ENCODE measurements around the gene ONECUT1. TPM values are rescaled to one million over a fixed set of nuclear protein-coding genes. Genes with fewer than 3 reads are reported as not detected.
"Not testable (repeated sequence)": the region's sequence is repeated elsewhere in the genome, so short reads cannot be mapped to it uniquely, and the experiment has no call there.

The ONECUT1 gene
- total RNA-seq (under 1 TPM in 1 of 4 donors, not detected in 3; 0.36 TPM), polyA plus RNA-seq (not detected)

- DNase-seq: no peak
- H3K4me3 ChIP-seq: peak within 1 kb of the TSS; percentile 23 to 59 (median 50)
- no peak within 1 kb of the TSS for H3K27ac ChIP-seq
- peaks cover 59 to 93% (median 76%) of the 10 kb centered on the region in 3 donors for H3K27me3 ChIP-seq
- intact Hi-C loops (cut with DNase I): no loop called here
- no peaks in the 10 kb centered on the region for H3K36me3 ChIP-seq
- WGBS, 2 donors: 1% methylated on average over 64 of the region's 64 CpGs
- no peak for TF ChIP-seq EP300 (IDR thresholded peaks at IDR 0.05)
- no peak for TF ChIP-seq POLR2A (IDR thresholded peaks at IDR 0.05)
- TF ChIP-seq POLR2AphosphoS5 (IDR thresholded peaks at IDR 0.05): no peak
- TF ChIP-seq CTCF (IDR thresholded peaks at IDR 0.05): no peak
- H3K9me3 ChIP-seq: peaks cover 0 to 4% (median 0%) of the 10 kb centered on the region in 4 donors
- peaks cover 0 to 52% (median 48%) of the 10 kb centered on the region in 4 donors for H3K4me1 ChIP-seq
Observed at GRCh38 chr15:52790169-52790708, at the start of gene ONECUT1. Gene ONECUT1, minus strand, starts transcription at chr15:52790336. Its CDS starts 452 bp downstream, at chr15:52789884.

GRCh38 chr15:52834379-52834778, 44.2 kb upstream of the ONECUT1 start:
- intact Hi-C loops (cut with DNase I): no loop called here

GRCh38 chr15:52824169-52824942, 34.2 kb upstream of the ONECUT1 start:
- H3K4me1 ChIP-seq; H3K9me3 ChIP-seq; intact Hi-C loops (cut with DNase I); H3K4me3 ChIP-seq; DNase-seq; H3K27ac ChIP-seq; H3K36me3 ChIP-seq: not testable (repeated sequence)
- peaks cover 0 to 15% (median 0%) of the 10 kb centered on the region in 3 donors for H3K27me3 ChIP-seq
- WGBS, 2 donors: 69 to 80% methylated on average over 14 of the region's 14 CpGs

More at GRCh38 chr15:52834379-52834778, 44.2 kb upstream of the ONECUT1 start:
- no peaks in the 10 kb centered on the region for H3K27me3 ChIP-seq
- WGBS, 2 donors: 62 to 71% methylated on average over 3 of the region's 3 CpGs
- no peak overlapping the region for H3K4me3 ChIP-seq
- H3K27ac ChIP-seq: no peak overlapping the region
- no peaks in the 10 kb centered on the region for H3K9me3 ChIP-seq
- DNase-seq: no peak
- H3K36me3 ChIP-seq: no peaks in the 10 kb centered on the region
- no peak for TF ChIP-seq EP300 (IDR thresholded peaks at IDR 0.05)
- no peak for TF ChIP-seq CTCF (IDR thresholded peaks at IDR 0.05)
- TF ChIP-seq POLR2A (IDR thresholded peaks at IDR 0.05): no peak
- no peak for TF ChIP-seq POLR2AphosphoS5 (IDR thresholded peaks at IDR 0.05)
- no peaks in the 10 kb centered on the region for H3K4me1 ChIP-seq

- TF ChIP-seq EP300 (IDR thresholded peaks at IDR 0.05) (no peak), POLR2A (IDR thresholded peaks at IDR 0.05) (no peak), POLR2AphosphoS5 (IDR thresholded peaks at IDR 0.05) (no peak), CTCF (IDR thresholded peaks at IDR 0.05) (no peak)
- Histone ChIP-seq H3K4me1 (no peaks in the 10 kb centered on the region), H3K27ac (no peak overlapping the region), H3K9me3 (no peaks in the 10 kb centered on the region), H3K27me3 (peaks cover 0 to 16% (median 0%) of the 10 kb centered on the region in 3 donors), H3K36me3 (no peaks in the 10 kb centered on the region), H3K4me3 (no peak overlapping the region)
- DNase-seq: no peak
- intact Hi-C loops (cut with DNase I): no loop called here
- 61 to 83% methylated on average over 2 of the region's 2 CpGs for WGBS, 2 donors
Observed at GRCh38 chr15:52822475-52822874, 32.3 kb upstream of the ONECUT1 start.

- DNase-seq: no peak
- Histone ChIP-seq H3K4me3 (no peak overlapping the region), H3K27ac (no peak overlapping the region), H3K36me3 (no peaks in the 10 kb centered on the region), H3K4me1 (no peaks in the 10 kb centered on the region), H3K9me3 (peaks cover 0 to 4% (median 0%) of the 10 kb centered on the region in 4 donors), H3K27me3 (peaks cover 0 to 16% (median 0%) of the 10 kb centered on the region in 3 donors)
- intact Hi-C loops (cut with DNase I): no loop called here
- TF ChIP-seq CTCF (IDR thresholded peaks at IDR 0.05) (no peak), POLR2AphosphoS5 (IDR thresholded peaks at IDR 0.05) (no peak), POLR2A (IDR thresholded peaks at IDR 0.05) (no peak), EP300 (IDR thresholded peaks at IDR 0.05) (no peak)
- WGBS, 2 donors: 78 to 83% methylated on average over 4 of the region's 4 CpGs
Observed at GRCh38 chr15:52819253-52819652, 29.1 kb upstream of the ONECUT1 start.

GRCh38 chr15:52815899-52816298, 25.8 kb upstream of the ONECUT1 start:
- H3K9me3 ChIP-seq; H3K36me3 ChIP-seq; H3K4me3 ChIP-seq; H3K27ac ChIP-seq; H3K4me1 ChIP-seq; DNase-seq; intact Hi-C loops (cut with DNase I): not testable (repeated sequence)
- WGBS, 2 donors: 50 to 82% methylated on average over 1 of the region's 1 CpG
- H3K27me3 ChIP-seq: peaks cover 0 to 30% (median 0%) of the 10 kb centered on the region in 3 donors

Data from sigmoid colon (tissue), 7 donors.